Panc1 (cell line): ENCODE results near the gene FAM234B.

Experiments
- CTCF ChIP-seq: fragments of 450-650 bp; IDR thresholded peaks from 2 replicates; pipeline ENCODE4 v1.5.1; 2017; ENCODE audit warnings: mild to moderate bottlenecking
- POLR2AphosphoS5 ChIP-seq: IDR thresholded peaks from 2 replicates; pipeline ENCODE4 v1.6.1; 2012; ENCODE audit warnings: mild to moderate bottlenecking, low read depth, low read length, moderate library complexity
- SIN3A ChIP-seq: IDR thresholded peaks from 2 replicates; pipeline ENCODE4 v1.6.1; 2012; ENCODE audit warnings: low read depth, mild to moderate bottlenecking, low read length, moderate library complexity, borderline replicate concordance; ENCODE audit not compliant: insufficient read depth

GRCh38 chr12:13027032-13027431 lies 17.1 kb upstream of the FAM234B start:
- TF ChIP-seq POLR2AphosphoS5 (no peak), SIN3A (no peak), CTCF (no peak)
